ENCODE data around the gene SLC26A2.

The SLC26A2 gene

DNA sequence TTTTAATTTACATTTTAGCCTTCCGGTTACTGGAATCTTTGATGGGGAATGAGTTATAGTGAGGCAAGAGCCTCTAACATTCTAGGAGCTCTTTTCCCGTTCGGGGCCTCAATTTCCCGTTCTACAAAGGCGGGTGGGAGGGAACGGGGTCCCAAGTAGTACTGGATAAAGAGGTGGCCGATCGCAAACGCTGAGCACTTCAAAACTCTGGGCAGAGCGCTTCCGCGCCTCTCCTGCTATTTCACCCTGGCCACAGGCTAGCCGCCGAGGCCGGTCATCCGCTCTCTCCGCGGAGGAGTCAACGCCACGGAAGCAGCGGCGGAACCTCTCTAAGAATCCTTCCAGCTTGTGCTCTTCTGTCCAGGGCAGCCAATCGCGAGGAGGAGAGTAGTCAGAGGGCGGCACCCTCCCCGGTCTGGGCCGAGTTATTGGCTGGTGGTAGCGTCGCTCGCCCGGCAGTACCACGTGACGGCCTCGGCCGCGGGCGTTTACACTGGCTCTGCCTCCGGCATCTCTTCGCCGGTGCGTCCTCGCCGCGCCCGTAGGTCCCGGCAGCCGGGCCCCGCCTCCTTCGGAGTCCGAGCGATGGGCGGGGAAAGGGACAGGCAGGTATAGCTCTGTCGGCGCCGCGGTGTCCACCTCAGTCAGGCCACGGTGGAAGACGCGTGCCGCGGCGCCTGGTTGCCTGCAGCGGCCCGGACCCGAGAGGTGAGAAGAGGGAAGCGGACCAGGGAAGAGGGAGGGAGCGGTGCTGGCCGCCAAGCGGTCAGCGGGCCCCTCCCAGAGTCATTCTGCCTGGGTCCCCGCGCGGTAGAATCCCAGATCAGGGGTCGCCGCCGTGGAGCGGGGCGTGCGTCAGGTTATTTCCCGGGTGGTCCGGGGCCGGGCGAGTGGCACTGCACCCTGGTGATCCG, at the start of gene SLC26A2:
Gene SLC26A2, plus strand, starts transcription at position 487 of the 914 bp plus-strand sequence. CDS start 16,895 bp downstream, outside the sequence.
- DNase-seq (ENCODE audit: low read depth) = peak; percentile 76

DNA sequence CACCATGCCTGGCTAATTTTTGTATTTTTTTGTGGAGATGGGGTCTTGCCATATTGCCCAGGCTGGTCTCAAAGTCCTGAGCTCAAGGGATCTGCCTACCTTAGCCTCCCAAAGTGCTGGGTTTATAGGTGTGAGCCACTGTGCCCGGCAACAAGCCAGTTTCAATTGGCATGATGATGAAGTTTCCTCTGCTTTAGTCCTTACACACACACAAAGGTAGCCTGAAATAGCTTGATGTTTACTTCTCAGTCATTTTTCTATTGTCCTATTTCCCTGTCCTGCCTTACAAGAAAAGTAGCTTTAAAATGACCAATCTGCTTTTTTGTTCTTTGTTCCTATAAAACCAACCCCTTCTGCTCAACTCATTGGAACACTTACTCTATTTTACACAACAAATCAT, 49.5 kb upstream of the SLC26A2 start:
- DNase-seq (ENCODE audit: low read depth) = no peak

DNA sequence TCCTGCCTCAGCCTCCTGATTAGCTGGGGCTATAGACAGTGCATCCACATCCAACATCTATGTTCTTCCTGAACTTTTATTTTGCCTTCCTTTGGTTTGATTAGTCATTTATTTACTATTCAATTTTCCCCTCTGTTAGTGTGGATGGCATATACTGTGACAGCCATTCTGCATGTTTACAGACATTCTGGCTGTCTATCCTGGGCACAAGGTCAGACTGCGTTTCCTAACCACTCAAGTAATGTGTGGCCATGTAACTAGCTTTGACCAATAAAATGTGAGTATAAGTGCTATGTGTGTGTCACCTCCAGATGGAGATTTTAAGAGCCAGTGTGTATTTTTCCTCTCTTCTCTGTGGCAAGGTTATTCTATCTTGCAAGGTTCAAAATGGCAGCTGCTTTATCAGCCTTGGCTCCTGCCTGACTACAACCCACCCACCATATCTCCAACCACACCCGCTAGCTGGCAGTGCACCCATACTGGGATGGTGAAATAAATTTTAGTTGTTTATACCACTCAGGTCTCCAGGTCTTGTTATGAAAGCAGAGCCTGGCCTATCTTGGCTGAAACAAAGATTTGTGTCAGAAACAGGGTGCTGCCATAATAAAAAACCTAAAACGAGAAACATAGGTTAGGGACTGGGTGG, 48.2 kb upstream of the SLC26A2 start:
- DNase-seq (ENCODE audit: low read depth) = no peak

DNA sequence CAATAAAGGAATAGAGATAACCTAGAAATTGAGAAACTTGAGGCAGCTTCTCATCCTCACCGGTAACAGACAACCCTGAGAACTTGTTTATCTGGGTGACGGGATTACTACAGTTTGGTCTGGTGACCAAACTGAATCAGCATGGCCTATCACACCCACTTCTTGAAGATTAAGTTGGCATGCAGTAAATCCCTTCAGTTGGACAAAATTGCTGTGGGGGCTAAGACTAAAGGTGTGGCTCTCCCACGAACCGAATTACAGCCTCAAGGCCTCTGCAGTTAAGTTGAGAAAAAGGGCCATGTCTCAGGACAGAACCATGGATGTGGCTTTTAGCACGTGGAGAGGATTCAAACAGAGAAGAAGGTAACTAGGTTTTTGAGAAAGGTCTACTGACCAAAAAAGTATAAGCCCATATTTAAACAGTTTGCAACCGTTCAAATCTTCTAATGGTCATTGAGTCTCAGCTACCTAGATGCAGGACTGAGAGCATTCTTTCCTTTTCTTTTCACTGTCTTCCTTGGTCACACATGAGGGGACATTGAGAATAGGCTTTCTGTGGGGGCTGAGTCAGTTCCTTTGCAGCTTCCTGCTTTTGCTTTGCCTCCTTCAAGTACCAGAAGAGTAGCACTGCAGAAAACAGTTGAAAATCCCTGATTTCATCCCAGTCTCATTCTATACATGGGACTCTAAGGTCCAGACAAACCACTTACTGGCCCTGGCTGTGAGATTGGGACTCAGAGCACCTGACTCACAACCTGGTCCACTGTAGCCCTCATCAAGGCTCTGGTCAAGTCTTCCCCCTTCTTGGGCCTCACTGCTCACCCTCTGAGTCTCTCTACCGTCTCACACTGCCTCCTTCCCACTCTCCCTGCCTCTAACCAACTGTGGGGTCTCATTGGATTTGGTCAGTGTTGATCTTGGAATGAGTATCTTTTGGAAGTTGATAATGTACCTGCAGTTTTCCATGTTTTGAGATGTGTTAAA, 46.8 kb upstream of the SLC26A2 start:
- no peak for DNase-seq (ENCODE audit: low read depth)

DNA sequence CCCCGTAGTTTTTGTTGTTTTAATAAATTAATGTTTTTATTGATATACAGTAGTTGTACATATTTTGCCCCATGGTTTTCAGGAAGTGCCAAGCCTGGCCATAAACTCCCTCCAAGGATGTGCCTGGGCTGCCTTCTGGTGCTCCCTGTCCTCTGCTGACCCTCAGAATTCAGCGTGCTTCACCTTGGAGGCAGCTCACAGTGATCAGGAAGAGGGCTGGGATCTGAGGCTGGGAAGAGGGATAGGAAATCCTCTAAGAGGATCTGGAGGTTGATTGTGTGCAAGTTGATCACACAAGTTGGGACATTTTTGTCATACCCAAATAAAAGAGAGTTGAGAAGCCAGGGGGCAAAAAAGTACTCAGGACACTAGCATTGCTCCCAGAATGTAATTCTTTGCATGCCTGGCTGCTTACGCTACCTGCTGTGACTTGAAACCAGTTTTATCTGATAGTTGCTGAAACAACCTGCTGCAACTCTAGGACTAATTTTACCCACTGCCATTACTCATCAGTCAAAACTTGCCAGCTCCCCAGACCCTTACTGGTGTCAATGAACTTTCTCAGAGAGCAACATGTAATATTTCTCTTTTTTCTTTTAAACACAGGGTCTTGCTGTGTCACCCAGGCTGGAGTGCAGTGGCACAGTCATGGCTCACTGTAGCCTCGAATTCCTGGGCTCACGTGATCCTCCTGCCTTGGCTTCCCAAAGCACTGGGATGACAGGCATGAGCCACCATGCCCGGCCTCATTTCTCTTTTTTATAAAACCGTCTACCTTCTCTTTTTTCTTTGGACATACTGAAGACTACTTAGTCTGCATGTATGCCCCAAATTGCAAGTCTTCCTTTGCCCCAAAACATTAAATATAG, 44.9 kb upstream of the SLC26A2 start:
- DNase-seq (ENCODE audit: low read depth) = no peak

DNA sequence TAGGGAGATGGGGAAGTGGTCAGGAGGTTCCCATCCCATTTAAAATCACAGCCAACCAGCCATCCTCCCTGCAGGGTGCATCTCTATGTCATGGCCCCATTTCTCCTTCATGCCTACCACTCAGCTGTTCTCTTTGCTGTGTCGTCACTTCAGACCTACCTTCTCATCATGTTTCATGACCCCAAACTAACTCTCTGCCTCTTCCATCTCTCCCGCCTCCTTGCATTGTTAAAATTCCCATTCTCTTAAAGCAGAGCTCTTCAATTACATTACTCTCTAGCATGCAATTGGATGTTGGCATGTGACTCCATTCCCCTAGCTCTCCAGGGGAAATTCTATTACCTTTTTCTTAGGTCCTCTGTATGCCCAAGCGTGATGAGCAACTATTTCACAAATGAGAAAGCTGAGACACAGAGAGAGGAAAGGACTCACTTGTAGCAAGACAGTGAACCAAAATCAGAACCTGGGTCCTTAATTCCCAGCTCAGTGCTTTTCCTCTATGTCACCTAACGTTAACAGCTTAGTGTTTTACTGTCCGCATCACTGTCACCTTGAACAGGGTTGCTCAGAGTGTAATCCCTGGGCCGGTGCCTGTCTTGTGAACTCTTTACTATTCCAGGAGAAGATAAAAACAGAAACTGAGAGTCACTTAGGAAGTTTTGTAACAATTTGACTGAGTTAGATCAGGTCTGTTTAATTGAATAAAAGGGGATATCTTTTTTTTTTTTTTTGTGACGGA, 44.1 kb upstream of the SLC26A2 start:
- no peak for DNase-seq (ENCODE audit: low read depth)

DNA sequence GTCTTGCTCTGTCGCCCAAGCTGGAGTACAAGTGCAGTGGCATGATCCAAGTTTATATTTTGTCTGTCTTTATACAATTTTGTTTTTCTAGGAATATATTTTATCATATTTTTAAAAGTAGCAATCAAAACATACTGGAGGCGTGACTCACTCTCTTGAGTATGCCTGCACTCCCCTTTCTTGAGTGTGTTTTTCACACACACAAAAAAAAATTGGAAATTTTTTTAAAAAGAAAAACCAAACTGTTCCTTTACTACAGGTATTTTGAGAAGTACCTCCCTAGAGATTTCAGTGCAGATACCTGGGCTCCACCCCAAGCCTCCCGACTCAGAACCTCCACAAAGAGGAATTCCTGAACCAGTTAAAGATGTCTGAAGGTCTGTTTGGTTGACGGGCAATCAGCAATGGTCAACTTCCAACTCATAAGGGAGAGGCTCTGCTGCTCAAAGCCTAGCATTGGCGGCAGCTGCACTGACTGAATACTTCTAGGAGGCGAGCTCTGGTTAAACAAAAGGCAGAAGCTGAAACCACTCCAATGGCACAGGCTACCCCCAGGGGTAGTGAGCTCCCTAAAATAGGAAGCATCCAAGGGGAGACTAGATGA, 43.4 kb upstream of the SLC26A2 start:
- DNase-seq (ENCODE audit: low read depth) = no peak

DNA sequence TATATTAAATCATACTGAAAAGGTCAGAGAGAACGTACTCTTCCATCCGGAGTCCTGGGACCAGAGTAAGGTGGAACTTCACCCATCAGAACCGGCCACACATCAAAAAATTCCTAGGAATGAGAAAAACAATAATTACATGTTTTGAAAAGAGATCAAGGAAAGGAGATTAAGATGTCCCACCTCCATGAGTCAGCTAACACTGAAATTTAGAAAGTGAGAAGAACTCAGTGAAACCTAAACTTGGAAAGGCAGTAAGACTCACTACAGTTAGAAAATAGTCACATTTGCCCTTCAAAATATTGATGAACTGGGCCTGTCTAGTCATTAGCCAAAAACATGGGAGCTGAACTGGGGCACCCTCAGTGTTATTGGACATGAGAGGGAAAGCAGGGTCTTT, 39.0 kb upstream of the SLC26A2 start:
- DNase-seq (ENCODE audit: low read depth) = no peak

DNA sequence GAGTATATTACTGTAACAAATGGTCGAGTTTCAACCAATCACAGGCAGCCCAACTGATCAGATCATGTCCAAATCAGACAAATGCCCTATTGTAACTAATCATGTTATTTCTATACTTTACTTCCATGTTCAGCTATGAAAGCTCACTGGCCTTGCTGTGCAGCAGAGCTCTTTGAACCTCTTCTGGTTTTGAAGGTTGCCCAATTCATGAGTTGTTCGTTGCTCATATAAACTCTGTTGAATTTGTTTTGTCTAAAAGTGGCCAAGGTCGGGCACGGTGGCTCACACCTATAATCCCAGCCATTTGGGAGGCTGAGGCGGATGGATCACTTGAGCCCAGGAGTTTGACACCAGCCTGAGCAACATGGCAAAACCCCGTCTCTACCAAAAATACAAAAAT, 37.6 kb upstream of the SLC26A2 start:
- DNase-seq (ENCODE audit: low read depth) = no peak

DNA sequence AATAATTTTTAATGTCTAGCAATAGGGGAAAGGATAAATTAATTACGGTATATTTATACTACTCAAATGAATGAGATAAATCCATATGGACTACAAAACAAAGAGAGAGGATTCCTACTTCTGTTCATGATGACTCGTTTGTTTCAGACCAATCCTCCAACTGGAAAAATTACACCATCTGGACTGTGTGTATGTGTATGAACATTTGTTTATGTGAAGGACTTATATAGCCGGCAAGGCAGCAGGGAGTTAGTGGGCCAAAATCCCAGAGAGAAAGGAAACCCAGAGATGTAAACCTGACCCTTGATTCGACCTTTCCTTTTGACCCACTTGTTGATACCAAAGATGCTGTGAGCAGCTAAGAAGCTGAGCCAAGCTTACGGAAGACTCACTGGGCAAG, 36.1 kb upstream of the SLC26A2 start:
- no peak for DNase-seq (ENCODE audit: low read depth)

DNA sequence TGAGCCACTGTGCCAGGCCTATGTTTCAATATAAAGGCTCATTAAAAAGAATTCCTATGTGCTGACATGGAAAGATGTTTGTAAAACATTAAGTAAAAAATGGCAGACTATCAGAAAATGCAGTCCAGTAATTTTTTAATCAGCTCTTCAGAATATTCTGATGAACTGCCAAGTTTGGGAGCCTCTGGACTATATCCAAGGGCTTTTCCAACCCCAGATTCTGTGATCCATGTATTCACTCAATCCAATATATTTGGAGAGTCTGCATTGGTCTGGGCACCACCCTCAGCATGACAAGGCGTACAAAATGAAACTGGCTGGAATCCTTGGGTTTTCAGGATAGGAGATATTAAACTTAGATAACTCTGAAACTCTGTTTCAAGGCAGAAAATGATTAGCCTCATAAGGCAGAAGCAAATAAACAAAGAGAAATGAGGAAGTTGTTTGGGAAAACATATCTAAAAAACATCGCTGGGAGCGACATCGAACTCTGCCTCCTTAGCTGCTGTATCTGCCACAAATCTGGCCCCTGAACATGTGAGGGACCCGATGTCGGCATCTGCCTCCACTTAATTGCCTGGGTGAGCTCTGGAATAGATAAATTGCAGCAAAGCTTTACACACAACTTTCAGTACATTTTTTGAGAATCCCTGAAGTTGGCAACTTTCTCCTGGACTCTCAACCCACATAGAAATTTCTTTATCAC, 30.4 kb upstream of the SLC26A2 start:
- no peak for DNase-seq (ENCODE audit: low read depth)

DNA sequence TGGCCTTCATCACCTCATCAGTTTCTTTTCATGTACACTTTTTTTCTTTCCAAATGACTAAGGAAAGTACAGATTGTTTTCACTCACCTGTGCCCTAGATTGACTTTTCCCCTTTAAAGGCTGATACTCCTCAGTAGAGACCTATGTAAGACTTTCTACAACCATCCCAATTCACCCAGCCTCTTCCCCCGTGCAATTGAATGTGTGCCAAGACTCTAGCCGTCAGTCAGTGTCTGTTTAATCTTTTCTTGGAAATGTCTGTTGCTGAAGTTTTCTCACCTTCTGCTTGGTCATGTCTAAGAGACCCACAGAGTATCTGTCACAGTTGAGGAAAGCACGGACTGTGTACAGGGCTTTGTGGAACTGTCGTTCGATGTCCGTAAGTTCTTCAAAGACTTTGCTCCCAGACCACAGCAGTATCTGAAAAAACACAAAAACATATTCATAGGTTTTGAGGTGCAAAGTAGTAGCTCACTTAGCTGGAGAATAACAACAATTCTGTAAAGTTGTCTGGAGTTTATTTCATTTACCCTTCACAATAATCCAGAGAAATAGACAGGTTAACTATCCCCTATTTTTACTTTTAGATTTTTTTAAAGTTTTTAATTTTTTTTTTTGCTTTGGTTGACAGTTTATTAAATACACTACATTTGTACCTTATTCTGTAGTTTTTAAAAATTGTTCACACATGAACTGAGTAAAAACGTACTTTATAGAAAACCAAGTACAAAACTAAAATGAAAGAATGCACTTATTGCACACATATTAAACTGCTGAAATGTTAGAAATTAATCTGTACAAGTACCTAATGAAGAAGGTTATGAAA, 29.6 kb upstream of the SLC26A2 start:
- DNase-seq (ENCODE audit: low read depth) = no peak

DNA sequence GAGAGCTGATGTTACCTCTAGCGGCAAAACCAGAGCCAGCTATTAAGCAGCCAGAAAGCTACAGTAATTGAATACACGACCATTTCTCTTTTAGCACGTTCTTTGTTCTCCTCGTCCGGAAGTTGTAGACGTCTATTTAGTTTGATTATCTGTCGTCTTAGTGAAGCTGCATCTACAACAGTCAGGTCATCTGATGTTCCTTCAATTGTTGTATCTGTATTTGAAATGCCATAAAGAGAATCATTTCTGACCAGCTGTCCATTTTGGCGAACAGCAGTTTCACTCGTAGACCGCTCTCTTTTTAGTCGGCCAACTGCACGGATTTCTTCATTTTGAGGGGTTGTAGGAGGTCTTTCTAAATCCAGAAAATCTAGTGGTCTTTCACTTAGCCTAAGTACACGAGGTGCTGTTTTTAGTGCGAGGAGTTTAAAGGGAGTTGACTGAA, 28.5 kb upstream of the SLC26A2 start:
- no peak for DNase-seq (ENCODE audit: low read depth)

DNA sequence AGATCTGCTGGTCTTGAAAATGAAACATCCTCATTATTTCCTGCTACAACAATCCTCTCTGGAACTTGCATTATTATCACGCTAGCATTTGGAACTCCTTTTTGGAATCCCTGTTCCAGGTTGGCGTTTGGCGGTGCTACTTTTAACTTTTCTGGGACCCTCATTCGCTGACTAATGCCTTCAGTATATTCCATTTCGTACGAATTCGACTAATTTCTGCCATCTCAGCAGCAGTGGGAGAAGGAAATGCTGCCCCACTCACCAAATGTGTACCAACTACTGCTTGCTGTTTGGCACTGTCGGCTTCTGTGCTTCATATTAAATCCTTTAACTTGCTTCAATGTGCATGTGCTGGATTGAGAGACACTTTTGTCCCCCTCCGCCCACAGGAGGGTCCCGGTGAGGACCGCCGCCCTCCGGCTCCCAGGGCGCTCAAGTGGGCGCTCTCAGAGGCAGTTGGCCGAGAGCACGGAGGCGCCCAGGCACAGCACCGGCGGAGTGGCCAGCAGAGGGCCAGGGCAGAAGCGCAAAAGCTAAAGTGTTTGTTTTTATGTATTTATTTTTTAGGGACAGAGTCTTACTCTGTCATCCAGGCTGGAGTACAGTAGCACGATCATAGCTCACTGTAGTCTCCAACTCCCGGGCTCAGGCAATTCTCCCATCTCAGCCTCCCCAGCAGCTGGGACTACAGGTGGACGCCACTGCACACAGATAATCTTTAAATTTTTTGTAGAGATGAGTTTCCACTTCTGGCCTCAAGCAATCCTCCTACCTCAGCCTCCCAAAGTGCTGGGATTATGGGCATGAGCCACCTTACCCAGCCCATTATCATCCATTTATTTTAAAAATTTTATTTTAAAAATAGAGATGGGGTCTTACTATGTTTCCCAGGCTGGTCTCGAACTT, 27.9 kb upstream of the SLC26A2 start:
- DNase-seq (ENCODE audit: low read depth) = no peak

DNA sequence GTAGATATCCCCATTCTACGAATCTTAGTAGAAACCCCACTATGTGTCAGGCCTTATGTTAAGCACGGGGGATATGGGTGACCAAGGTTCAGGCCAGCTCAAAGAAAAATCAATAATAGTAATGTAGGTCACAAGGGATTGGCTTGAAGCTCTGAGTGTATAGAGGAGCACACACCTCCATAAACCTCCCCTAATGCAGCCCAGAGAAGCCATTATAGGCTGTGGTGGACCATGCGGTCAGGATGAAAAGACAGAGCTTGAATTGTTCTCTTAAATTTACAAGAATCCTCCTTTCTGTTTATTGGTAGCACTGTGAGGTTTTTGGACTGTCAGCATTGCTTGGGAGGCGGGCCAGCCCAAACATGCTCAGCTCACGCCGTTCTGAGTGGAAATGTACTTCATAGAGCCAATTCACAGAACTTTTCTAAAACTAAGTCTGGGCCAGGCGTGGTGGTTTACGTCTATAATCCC, 25.1 kb upstream of the SLC26A2 start:
- no peak for DNase-seq (ENCODE audit: low read depth)

DNA sequence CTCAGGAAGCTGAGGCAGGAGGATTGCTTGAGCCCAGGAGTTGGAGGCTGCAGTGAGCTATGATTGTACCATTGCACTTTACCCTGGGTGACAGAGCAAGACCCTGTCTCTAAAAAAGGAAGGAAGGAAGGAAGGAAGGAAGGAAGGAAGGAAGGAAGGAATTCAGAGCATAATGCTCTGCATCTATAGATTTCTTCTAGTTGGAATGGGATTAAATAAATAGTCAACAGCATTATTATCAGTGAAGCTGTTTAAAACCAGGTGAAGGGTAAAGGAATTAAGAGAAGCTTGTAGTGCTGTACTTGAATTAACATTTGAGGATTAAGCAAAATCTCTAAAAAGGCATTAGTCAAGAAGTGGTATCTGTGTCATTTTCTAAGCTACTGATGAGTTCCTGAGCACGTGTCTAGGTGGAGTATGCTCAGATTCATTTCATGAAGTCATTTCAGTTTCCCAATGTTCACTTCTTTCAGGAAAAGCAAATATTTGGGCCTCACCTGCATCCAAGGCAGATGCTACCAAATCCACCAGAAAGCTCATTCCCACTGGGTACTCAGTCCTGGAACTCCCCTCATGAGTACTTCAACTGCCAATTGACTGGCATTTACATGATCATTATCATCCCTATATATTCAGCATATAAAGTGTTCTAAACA, 24.4 kb upstream of the SLC26A2 start:
- DNase-seq (ENCODE audit: low read depth) = no peak

DNA sequence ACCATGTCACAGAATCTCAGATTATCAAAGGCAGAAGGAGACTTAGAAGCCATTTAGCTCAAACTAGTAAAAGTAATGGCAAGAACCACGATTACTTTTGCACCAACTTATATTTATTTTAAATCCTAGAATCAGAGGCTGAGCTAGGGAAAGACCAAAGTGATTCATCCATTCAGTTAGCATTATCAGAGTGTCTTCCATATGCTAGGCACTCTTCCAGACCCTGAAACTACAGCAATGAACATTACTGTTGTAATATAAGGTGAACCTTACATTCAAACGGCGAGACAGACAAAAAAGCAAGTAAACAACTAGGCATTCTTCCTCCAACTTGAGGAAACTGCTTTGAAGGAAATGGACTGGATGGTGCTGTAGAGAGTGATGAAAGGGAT, 23.9 kb upstream of the SLC26A2 start:
- DNase-seq (ENCODE audit: low read depth) = no peak

Measured in stimulated activated CD8-positive, alpha-beta memory T cell treated with anti-CD3 and anti-CD28 coated beads, Interleukin-15, amount 100 ng/mL, for 24 hours (primary cell).